ENCODE data around the gene CDIPT. TPM values are rescaled to one million over a fixed set of nuclear protein-coding genes. Genes with fewer than 3 reads are reported as not detected.

The CDIPT gene
- total RNA-seq, 2 experiments from 2014 or later: 62.5 to 82.1 TPM

DNA sequence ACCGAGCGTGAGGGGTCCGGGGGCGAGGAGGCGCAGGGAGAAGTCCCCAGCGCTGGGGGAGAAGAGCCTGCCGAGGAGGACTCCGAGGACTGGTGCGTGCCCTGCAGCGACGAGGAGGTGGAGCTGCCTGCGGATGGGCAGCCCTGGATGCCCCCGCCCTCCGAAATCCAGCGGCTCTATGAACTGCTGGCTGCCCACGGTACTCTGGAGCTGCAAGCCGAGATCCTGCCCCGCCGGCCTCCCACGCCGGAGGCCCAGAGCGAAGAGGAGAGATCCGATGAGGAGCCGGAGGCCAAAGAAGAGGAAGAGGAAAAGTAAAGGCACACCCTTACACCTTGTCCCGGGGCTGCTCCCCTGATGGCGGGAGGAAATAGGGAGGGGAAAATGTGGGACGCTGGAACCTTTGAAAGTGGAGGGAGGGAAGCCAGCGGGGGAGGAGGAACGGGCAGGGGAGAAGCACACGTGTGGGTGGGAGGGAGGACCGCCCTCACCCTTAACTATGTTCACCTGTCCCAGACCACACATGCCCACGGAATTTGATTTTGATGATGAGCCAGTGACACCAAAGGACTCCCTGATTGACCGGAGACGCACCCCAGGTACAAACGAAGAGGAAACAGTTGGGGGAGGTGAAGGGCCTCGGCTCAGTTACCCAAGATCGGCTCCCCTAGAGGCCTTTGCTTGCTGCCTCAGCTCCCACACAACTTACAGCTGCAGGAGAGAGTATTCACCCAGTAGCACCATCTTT is 46.2 kb downstream of the CDIPT start:
- CTCF ChIA-PET: interaction anchor here (0.7 to 8.8 kb wide), 15 partner anchors 8 to 198 kb away, joined by 3 to 46 read pairs (median 4); partner anchors contain the start of genes KIF22, MAZ and TMEM219
- no peaks in the 10 kb centered on the region for H3K9me3 Mint-ChIP-seq
- H3K27me3 Mint-ChIP-seq: peaks cover 9% of the 10 kb centered on the region
- POLR2A ChIA-PET: interaction anchor here (0.7 to 1.7 kb wide), 3 partner anchors 10 to 127 kb away, joined by 3 to 9 read pairs (median 8); partner anchors contain the start of gene MAZ
- peaks cover 65% of the 10 kb centered on the region for H3K4me1 Mint-ChIP-seq
- peak overlapping the region; percentile 96 for H3K27ac Mint-ChIP-seq
- peak overlapping the region; percentile 91 for H3K4me3 Mint-ChIP-seq
- peak; percentile 69 for DNase-seq
- H3K36me3 Mint-ChIP-seq (ENCODE audit: low read depth): peaks cover 41% of the 10 kb centered on the region

DNA sequence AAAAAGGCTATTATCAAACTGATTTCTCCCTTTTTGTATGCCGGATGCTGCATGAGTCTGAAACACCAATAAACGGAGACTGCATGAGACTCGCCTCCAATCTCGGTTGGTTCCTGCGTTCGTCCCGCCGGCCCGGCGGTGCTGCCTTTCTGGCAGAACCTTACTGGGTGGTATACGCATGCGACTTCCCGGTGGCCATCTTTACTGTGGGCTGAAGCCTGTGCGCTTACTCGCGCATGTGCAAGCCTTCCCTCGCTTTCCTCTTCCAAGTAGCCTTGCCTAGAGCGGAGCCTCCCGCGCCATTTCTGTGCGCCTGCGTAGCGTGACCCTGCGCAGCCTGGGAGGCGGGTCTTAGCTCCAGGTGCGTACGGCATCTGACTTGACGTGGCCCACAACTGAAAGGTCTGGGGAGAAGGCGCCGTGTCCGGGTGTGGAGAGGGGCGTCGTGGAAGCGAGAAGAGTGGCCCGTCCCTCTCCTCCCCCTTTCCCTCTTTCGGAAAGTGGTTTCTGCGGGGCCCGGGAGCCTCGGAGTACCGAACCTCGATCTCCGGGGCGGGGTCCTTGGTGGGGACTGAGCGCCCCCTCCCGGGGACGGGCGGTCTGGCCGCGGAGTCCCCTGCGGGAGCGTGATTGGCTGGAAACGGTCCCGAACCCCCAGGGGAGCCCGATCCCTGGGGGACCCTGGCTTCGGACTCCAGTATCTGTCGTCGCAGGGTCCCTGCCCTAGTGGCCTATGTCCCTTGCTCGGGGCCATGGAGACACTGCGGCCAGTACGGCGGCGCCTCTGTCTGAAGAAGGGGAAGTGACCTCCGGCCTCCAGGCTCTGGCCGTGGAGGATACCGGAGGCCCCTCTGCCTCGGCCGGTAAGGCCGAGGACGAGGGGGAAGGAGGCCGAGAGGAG is 47.0 kb downstream of the CDIPT start, which contains the start of gene PAGR1:
Gene PAGR1 (plus strand): TSS at position 360 of the 901 bp plus-strand sequence. CDS start 374 bp downstream, at position 734.
- ChIA-PET POLR2A (interaction anchor here (0.6 to 1.7 kb wide), 4 partner anchors 9 to 128 kb away, joined by 3 to 9 read pairs (median 4); partner anchors contain the start of gene MAZ), CTCF (interaction anchor here (0.6 to 8.8 kb wide), 30 partner anchors 9 to 467 kb away, joined by 3 to 46 read pairs (median 4); partner anchors contain the start of genes KIF22, MAZ, SEZ6L2 and TMEM219)
- no peaks in the 10 kb centered on the region for H3K9me3 Mint-ChIP-seq
- peak within 1 kb of the TSS; percentile 91 for H3K4me3 Mint-ChIP-seq
- H3K27ac Mint-ChIP-seq: peak within 1 kb of the TSS; percentile 96
- H3K4me1 Mint-ChIP-seq: peaks cover 71% of the 10 kb centered on the region
- DNase-seq: peak; percentile 99
- peaks cover 13% of the 10 kb centered on the region for H3K27me3 Mint-ChIP-seq
- H3K36me3 Mint-ChIP-seq (ENCODE audit: low read depth): peaks cover 38% of the 10 kb centered on the region

- no peak for DNase-seq
- H3K9me3 Mint-ChIP-seq: no peaks in the 10 kb centered on the region
- peak overlapping the region; percentile 96 for H3K27ac Mint-ChIP-seq
- H3K4me3 Mint-ChIP-seq: peak overlapping the region; percentile 91
- peaks cover 13% of the 10 kb centered on the region for H3K27me3 Mint-ChIP-seq
- ChIA-PET POLR2A (interaction anchor here (0.6 to 1.7 kb wide), 3 partner anchors 8 to 115 kb away, joined by 3 to 9 read pairs (median 4); partner anchors contain the start of gene MAZ), CTCF (interaction anchor here (0.6 to 8.8 kb wide), 23 partner anchors 8 to 468 kb away, joined by 3 to 46 read pairs (median 4); partner anchors contain the start of genes KIF22, MAZ and SEZ6L2)
- peaks cover 40% of the 10 kb centered on the region for H3K36me3 Mint-ChIP-seq (ENCODE audit: low read depth)
- peaks cover 79% of the 10 kb centered on the region for H3K4me1 Mint-ChIP-seq
These were observed 47.8 kb downstream of the CDIPT start for GRCh38 chr16:29815032-29815721.

DNA sequence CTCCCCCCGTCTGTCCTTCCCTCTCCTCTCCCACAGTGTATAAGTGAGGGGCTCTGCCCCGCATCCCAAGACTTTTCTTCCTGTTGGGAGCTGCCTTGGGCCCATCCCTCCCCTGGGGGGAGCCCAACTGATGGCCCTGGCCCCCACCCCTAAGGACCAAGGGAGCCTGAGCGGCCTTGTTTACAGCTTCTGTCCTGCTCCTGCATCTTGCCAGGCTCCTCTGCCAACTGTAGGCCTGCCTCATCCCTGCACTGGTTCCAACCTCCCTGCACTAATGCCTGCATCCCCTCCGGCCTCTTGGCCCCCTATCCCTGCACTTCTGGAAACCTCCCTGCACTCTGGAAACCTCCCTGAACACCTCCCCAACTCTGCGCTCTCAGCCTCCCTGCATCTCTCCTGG is 48.4 kb downstream of the CDIPT start:
- H3K4me1 Mint-ChIP-seq: peaks cover 79% of the 10 kb centered on the region
- H3K27me3 Mint-ChIP-seq: peaks cover 13% of the 10 kb centered on the region
- H3K4me3 Mint-ChIP-seq: peak overlapping the region; percentile 91
- peaks cover 39% of the 10 kb centered on the region for H3K36me3 Mint-ChIP-seq (ENCODE audit: low read depth)
- no peaks in the 10 kb centered on the region for H3K9me3 Mint-ChIP-seq
- H3K27ac Mint-ChIP-seq: peak overlapping the region; percentile 96
- ChIA-PET POLR2A (no interaction called here), CTCF (interaction anchor here (1.9 to 8.8 kb wide), 2 partner anchors 24 to 34 kb away, joined by 4 to 46 read pairs; partner anchors contain the start of gene KIF22)
- DNase-seq: no peak

- Mint-ChIP-seq H3K4me1 (peaks cover 75% of the 10 kb centered on the region), H3K27ac (peak overlapping the region; percentile 96), H3K36me3 (ENCODE audit: low read depth) (peaks cover 38% of the 10 kb centered on the region), H3K9me3 (no peaks in the 10 kb centered on the region), H3K4me3 (peak overlapping the region; percentile 33), H3K27me3 (peaks cover 13% of the 10 kb centered on the region)
- ChIA-PET CTCF (interaction anchor here (0.8 to 8.8 kb wide), 3 partner anchors 9 to 35 kb away, joined by 3 to 46 read pairs (median 4); partner anchors contain the start of gene KIF22), POLR2A (no interaction called here)
- DNase-seq: no peak
These were observed 49.1 kb downstream of the CDIPT start for GRCh38 chr16:29813644-29814562.

DNA sequence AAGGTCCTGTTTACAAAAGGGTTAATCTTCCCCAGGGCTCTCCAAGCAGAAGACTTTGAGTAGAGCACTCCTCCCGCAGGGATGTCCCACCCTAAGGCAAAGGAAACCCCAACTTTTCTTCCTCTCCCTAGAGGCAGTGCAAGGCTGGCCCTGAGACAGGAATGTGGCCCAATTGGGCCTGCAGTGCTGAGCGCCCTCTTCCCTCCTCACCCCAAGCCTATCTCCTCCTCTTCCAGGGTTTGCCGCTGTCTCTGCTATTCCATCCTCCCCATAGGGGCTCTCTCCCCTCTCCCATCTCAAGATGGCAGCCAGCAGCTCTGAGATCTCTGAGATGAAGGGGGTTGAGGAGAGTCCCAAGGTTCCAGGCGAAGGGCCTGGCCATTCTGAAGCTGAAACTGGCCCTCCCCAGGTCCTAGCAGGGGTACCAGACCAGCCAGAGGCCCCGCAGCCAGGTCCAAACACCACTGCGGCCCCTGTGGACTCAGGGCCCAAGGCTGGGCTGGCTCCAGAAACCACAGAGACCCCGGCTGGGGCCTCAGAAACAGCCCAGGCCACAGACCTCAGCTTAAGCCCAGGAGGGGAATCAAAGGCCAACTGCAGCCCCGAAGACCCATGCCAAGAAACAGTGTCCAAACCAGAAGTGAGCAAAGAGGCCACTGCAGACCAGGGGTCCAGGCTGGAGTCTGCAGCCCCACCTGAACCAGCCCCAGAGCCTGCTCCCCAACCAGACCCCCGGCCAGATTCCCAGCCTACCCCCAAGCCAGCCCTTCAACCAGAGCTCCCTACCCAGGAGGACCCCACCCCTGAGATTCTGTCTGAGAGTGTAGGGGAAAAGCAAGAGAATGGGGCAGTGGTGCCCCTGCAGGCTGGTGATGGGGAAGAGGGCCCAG is 50.0 kb downstream of the CDIPT start:
- Mint-ChIP-seq H3K36me3 (ENCODE audit: low read depth) (peaks cover 38% of the 10 kb centered on the region), H3K4me3 (no peak overlapping the region), H3K27ac (no peak overlapping the region), H3K27me3 (peaks cover 13% of the 10 kb centered on the region), H3K9me3 (no peaks in the 10 kb centered on the region), H3K4me1 (peaks cover 75% of the 10 kb centered on the region)
- CTCF ChIA-PET: interaction anchor here (0.8 to 8.8 kb wide), 3 partner anchors 8 to 36 kb away, joined by 3 to 46 read pairs (median 4); partner anchors contain the start of gene KIF22
- POLR2A ChIA-PET: no interaction called here
- no peak for DNase-seq

- Mint-ChIP-seq H3K36me3 (ENCODE audit: low read depth) (peaks cover 40% of the 10 kb centered on the region), H3K27me3 (peaks cover 13% of the 10 kb centered on the region), H3K4me3 (peak within 1 kb of the TSS; percentile 71), H3K9me3 (no peaks in the 10 kb centered on the region), H3K4me1 (peaks cover 74% of the 10 kb centered on the region), H3K27ac (peak within 1 kb of the TSS; percentile 57)
- POLR2A ChIA-PET: no interaction called here
- CTCF ChIA-PET: interaction anchor here (0.6 to 8.8 kb wide), 3 partner anchors 22 to 111 kb away, joined by 4 to 46 read pairs (median 5); partner anchors contain the start of gene KIF22
- peak; percentile 52 for DNase-seq
These were observed 50.9 kb downstream of the CDIPT start, which contains the start of gene PRRT2 for GRCh38 chr16:29811896-29812665. TSS of gene PRRT2 (plus strand) at chr16:29812193. CDS start at chr16:29813055, 862 bp downstream.

- Mint-ChIP-seq H3K36me3 (ENCODE audit: low read depth) (peaks cover 35% of the 10 kb centered on the region), H3K4me3 (peak overlapping the region; percentile 71), H3K27me3 (peaks cover 13% of the 10 kb centered on the region), H3K4me1 (peaks cover 70% of the 10 kb centered on the region), H3K27ac (peak overlapping the region; percentile 57), H3K9me3 (no peaks in the 10 kb centered on the region)
- DNase-seq: peak; percentile 76
- ChIA-PET CTCF (interaction anchor here (0.6 to 1.2 kb wide), 2 partner anchors 87 to 111 kb away, joined by 4 to 5 read pairs; no protein-coding TSS in a partner anchor), POLR2A (no interaction called here)
These were observed 51.7 kb downstream of the CDIPT start for GRCh38 chr16:29811170-29811895.

- DNase-seq: no peak
- Mint-ChIP-seq H3K27me3 (peaks cover 13% of the 10 kb centered on the region), H3K27ac (peak overlapping the region; percentile 62), H3K9me3 (no peaks in the 10 kb centered on the region), H3K4me1 (peaks cover 69% of the 10 kb centered on the region), H3K36me3 (ENCODE audit: low read depth) (peaks cover 34% of the 10 kb centered on the region), H3K4me3 (peak overlapping the region; percentile 71)
- ChIA-PET POLR2A (interaction anchor here (0.6 to 0.9 kb wide), 2 partner anchors 11 to 21 kb away, joined by 3 to 4 read pairs; no protein-coding TSS in a partner anchor), CTCF (no interaction called here)
These were observed 52.3 kb downstream of the CDIPT start for GRCh38 chr16:29810699-29811169.
